NOMO-1 treated with dmso at 0.1 percent for 144 hours (cell line): Measurements from ENCODE around the gene RPS18.

ENCODE experiments used
- DNase-seq: peaks from one replicate; lab custom pipeline; 2025; ENCODE audit not compliant: unreplicated experiment; lab: John Stamatoyannopoulos, UW

RPS18 gene

DNA sequence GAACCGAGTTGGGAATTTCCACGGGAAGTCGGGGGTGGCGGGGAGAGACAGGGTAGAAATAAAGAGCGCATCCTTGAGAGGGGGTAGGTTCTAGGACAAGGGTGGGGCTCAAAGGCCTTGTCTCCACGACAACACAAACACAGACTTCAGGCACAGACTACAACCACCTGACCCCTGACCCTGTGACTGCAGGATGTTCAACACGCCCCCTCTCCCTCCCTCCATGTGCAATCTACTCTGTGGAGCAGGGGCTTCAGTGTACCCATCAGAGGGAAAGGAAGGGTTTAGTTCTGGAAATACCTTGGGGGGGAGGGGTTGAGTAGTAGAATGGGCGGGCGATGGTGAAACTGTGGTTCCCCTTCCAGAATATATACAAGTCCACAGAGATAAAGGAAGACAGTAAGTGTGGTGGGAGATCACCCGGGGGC lies 42.7 kb downstream of the RPS18 start:
- DNase-seq: peak; percentile 56

DNA sequence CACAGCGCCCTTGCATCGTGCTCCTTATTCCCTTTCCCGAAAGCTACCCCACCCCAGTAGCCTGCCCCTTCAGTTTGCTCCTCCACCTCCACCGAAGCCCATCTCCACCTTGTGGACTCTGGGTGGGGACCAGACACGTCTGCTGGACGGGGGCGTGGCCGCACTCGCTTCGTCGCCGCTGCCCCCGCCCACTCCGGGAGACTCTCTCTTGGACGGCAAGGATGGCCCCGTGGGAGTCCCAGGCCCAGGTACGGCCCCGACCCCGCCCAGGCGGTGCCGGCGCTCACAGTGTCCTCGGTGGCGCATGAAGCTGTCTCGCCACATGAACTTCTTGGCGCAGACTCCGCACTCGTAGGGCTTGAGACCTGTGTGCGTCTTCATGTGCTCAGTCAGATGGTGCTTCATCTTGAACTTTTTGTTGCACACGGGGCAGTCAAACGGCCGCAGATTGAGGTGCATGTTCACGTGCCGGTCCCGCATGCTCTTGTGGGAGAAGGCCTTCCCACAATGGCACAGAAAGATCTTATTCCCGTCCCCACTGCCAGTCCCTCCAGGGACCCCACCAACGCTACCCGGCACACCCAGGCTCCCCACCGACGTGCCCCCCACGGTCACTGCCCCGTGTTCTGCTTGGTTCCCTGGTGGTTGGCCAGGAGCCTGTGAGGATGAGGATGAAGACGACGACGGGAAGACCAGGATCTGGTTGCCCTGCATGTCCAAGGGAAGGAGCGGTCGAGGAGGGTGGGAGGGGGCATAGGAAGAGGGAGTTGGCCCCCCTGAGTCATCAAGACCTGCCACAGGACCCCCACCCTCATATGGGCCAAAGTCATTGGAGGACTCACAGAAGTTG lies 43.3 kb downstream of the RPS18 start:
- DNase-seq: no peak

DNA sequence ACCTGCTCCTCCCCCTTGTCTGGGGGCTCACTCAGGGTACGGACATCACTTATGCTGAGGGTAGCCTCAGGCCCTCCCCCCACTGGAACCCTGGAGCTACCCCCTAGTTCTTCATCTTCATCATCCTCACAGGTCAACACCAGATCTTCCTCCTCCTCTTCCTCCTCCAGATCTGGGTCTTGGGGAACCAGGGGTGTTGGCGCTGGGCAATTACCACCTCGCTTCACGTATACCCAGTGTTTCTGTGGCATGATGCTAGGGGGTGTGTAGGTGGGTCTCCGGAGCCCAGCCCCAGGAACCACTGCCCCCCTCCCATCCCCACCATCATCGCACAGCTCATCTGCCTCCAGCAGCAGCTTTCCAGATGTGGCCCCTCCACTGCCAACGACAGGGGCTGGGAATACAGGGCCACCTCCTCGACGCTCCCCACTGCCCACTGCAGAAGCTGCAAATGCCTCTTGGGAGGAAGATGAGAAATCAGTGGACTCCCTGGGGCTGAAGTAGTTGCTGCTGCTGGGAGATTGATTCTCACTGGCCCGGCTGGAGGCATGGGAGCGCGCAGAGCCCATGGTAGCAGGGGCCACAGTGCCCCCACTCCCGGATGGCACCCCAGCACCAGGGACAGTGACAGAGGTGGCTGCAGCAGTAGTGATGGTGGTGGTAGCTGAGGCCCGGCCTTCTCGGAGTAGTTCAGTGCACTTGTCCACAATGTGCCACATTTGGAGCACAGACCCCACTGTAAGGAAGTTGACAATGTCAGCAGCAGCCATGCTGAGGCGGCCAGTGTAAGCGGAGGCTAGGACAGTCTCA lies 44.1 kb downstream of the RPS18 start:
- DNase-seq: no peak

DNA sequence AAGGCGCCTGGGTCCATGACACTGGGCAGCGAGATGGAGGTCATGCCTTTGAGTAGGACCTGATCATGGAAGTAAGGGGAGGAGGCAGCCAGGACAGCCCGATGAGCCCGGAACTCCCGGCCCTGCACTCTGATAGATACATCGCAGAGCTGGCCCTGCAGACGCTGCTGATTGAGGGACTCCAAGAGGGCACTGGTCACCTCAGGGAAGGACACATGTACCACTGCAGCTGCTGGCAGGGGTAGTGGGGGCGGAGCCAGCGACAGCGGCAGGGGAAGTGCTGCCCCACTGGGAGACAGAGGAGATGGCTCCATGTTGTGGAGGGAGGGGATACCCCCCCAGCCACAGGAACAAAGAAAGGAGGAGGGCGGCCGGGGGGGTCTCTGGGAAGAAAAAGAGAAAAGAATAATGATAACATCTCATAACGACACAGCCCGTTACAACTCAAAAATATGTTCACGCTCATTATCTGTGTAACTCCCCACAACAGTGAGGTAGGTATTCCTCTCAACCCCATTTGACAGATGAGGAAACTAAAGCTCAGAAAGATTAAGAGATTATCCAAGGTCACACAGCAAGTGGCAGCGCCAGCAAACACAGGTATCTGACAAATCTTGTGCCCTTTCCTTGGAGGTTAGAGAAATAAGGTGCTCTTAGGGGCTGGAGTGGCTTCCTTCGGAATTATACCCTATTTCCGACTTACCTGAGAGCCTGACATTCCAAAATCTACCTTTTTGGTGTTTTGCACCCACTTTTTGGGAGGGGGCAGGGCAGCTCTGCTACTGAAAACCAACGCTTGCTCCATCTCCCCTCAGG lies 44.9 kb downstream of the RPS18 start:
- DNase-seq: no peak

DNA sequence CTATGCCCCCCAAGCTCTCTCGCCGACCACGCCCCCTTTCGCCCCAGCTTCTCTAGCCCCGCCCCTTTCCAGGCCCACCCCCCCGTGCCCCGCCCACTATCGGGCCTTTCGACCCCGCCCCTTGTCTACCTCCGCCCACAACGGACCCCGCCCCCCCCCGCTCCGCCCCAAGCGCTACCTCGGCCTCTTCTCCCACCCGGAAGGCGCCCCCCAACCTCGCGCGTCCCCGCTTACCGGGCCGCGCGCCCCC lies 45.5 kb downstream of the RPS18 start:
- no peak for DNase-seq

DNA sequence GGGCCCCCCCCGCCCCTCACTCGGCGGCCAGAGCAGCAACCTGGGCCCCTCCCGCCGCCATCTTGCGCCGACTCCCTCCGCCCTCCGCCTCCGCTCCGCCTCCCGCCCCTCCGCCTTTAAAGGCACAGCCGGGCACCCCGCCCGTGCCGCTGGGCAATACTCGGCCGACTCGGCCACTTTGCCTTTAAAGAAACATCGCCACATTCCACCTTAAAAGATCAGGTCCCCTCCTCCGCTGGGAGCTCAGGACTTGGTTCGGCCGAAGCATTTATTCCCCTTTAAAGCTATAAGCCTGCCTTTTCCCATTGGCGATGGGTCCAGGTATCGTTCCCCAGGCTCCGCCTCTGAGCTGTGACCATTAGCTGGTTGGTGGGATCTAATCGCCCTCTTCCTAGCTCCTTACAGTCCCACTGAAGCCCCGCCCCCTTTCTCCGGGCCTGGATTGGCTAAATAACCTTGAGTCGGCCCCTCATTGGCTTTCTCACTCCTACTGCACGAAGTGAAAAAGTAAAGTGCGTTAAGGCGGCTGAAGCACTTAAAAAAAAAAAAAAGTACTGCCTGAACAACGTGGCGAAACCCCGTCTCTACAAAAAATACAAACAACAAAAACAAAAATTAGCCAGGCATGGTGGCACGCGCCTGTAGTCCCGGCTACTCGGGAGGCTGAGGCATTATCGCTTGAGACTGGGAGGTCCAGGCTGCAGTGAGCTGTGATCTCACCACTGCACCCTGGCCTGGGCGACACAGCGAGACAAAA lies 46.0 kb downstream of the RPS18 start, which contains the start of gene ZBTB22:
ZBTB22 (minus strand) TSS at position 76 of the 757 bp plus-strand sequence. CDS start 828 bp downstream, outside the sequence.
- DNase-seq: peak; percentile 97

DNA sequence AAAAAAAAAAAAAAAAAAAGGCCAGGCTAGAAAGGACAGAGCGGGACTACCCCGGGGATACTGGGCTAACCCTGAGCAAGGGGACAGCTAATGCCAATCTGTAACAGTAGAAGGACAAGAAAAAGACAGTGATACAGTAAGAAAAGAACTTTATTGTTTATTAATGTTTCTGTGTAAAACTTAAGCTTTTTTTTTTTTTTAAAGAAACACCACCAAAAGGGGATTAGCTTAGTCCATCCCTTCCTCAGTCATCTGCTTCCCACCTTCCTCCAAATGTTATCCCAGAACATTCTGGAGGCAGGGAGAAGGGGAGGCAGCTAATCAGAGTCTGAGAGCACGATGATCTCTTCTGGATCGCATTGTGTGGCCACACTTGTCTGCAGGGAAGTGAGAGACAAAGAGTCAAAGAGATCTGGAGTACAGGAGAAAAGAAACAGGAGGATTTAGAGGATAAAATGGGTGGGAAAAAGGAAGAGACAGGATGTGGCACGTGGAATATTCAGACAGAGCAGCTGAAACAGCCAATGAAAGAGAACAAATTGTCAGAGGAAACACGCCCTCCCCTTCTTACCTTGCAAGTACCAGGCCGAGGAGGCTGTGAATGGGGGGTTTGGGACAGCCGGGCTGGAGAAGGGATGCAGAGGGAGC lies 46.7 kb downstream of the RPS18 start:
- DNase-seq: no peak

DNA sequence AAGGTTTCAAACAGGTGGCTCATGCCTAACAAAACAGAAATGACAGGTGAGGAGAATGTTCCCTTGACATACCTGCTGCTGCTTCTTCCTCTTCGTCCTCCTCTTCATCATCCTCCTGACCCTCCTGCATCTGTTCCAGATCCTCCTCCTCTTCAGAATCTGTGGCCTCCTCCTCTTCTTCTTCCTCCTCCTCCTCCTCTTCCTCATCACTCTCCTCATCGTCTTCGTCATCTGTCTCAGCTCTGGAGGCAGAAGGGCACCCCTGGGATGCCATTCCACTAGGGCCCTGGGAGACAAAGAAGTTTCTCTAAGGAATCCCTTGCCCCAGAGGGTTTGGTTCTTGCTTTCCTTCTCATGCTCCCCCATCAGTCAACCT lies 48.1 kb downstream of the RPS18 start:
- no peak for DNase-seq

DNA sequence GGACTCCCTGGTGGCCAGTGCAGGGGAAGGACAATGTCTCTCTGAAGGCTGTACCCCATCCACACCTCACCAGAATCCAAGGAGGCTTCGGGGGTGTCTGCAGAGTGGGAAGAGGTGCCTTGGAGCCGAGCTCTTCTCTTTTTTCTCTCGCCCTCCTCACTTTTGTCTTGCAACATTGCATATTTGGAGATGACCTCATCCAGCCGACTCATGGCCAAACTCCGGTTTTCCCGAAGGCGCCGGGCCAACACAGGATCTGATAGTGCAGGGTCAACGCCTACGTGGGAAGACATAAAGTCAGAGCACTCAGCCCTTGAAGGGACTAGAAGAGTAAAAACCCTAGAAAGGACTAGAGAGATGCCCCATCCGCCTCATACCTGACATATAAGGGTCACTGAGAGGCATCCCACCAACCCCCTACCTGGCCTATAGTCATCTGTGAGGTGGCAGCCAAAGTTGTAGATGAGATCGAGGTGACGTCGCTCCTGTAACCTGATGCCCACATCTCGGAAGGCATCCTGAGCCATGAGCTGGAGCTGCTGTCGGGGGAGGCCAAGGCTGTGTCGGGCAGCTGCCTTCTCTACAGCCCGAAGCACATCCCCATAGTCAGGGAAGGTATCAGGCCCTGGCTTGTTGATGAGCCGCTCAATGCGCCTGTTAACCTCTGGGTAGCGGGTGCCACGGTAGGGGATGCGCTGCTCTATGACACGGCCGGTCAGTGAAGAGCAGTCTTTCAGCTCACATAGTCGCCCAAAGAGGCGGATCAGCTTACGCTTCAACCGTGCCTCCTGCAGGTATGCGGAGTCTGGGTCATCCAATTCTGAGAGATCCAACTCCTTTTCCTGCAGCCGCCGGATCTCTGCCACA lies 48.7 kb downstream of the RPS18 start:
- DNase-seq: no peak

DNA sequence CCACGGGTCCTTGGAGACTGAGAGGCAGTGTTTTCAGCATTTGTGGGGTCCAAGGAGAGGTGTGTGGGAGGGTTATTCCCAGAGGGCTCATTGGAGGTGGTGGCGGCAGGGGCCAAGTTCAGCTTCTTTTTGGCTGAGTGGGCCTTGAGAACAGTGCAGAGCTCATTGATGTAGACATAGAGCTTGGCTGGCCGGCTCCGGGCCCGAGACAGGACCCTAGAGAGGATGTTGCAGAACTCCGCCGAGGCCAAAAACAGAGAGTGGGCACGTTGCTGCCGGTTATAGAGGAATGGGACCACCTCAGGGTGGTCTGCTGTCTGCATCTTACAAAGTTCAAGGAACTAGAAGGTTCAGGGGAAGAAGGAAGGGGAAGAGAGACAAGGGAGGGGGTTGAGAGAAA lies 49.4 kb downstream of the RPS18 start:
- no peak for DNase-seq

DNA sequence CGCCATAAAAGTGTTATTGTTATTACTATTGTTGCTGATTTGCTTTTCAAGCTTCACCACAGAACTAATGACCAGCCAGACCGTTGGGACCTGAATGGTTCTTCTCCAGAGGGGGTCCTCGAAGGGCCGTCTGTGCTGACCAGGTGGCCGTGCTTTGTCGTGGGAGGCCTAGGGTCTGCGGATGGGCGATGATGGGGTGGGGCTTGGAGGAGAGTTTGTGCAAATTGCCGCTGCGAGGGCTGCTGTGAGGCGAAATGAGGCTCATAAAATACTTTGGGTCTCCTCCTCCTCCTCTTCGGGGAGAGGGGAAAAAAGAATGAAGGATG lies 51.7 kb downstream of the RPS18 start:
- no peak for DNase-seq

DNA sequence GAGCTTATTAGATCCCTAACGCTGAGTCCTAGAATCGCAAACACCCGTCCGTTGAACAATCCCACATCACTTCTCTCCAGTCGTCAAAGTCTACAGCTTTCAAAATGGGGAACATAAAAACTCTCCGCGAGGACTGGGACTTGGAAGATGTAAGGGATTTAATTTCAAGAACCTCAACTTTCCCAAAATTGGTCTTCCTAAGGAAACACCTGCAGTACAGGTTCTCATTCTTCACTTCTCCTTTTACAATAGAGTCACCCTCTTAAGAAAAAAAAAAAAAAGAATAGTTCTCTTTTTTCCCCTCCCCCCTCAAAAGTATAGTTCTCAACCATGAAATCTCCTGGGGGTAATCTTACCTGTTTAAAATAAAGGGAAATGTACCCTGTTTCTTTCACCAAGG lies 52.2 kb downstream of the RPS18 start:
- DNase-seq: no peak
